Measurements from ENCODE around the gene KCNAB2.

KCNAB2 gene

GRCh38 chr1:6113745-6114144 is 68.1 kb downstream of the KCNAB2 start:
- no peak for DNase-seq

- DNase-seq, result no peak
Observed at GRCh38 chr1:6116137-6116536, 70.4 kb downstream of the KCNAB2 start.

DNA sequence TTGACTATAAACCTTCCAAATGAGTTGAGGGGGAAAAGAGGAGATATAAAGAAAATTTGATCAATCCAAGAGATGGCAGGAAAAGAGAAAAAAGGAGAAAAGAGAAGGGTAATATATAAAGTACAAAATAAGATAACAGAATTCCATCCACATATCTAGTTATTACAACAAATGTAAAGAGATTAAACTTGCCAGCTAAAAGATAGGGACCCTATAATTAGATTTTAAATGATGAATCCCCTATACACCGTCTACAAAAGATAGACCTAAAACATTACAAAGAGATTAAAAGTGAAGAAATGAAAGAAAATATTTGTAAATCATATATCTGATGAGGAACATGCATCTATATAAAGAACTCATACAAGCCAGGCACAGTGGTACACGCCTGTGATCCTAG is 71.4 kb downstream of the KCNAB2 start:
- DNase-seq, result no peak

DNA sequence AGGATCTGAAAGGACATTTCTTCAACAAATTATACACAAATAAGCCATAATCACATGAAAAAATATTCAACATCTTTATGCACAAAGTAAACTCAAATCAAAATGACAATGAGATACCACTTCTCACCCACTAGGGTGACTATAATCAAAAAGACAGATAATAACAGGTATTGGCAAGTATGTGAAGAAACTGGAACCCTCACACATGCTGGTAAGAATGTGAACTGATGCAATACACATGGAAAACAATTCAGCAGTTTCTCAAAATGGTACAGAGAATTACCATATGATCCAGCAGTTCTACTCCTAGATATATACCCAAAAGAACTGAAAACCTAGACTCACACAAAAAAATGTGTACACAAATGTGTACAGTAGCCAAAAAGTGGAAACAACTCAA is 71.9 kb downstream of the KCNAB2 start:
- DNase-seq, result no peak

DNA sequence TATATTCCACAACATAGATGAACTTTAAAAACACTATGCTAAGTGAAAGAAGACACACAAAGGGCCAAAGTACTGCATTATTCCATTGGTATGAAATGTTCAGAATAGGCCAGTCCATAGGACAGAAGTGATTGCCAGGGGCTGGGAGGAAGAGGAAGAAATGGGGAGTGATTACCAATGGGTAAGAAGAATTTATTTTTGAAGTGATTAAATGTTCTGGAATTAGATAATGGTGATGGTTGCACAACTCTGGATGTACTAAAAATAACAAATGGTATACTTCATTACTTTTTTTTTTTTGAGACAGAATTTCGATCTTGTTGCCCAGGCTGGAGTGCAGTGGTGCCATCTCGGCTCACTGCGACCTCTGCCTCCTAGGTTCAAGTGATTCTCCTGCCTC is 72.7 kb downstream of the KCNAB2 start:
- no peak for DNase-seq

- no peak for DNase-seq
Observed at GRCh38 chr1:6121021-6121421, 75.3 kb downstream of the KCNAB2 start.

- DNase-seq, result no peak
Observed at GRCh38 chr1:6121651-6122370, 76.1 kb downstream of the KCNAB2 start.

DNA sequence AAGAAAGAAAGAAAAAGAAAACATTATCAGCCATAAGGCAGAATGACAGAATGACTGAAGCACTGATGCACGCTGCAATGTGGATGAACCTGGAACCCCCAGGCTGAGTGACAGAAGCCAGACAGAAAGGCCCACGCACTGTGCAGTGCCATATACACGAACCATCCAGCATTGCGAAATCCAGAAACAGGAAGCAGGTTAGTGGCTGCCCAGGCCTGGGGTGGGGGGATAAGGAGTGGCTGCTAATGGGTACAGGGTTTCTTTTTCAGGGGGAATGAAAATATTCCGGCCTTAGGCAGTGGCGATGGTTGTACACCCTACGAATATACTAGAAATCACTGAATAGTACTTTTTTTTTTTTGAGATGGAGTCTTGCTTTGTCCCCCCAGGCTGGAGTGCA is 77.4 kb downstream of the KCNAB2 start:
- no peak for DNase-seq

DNA sequence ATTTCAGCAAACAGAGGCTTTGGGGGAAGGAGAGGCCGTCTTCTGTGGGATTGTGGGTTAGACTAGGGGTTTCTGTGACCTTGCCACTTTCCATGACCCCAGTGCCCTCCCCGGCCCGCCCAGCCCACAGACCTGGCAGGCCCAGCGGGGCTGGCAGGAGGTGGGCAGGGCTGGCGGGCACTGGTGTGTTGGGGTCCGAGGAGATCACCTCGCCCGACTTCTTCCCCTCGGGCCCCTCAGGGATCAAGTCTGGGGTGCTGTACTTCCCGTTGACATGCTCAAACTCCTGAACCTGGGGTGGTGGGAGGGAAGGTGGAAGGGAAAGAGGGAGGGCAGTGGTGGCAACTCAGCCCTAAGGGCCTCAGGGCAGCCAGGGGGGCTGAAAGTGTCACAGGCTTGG is 78.1 kb downstream of the KCNAB2 start:
- DNase-seq, result no peak

- DNase-seq, result no peak
Observed at GRCh38 chr1:6124341-6124740, 78.7 kb downstream of the KCNAB2 start.

GRCh38 chr1:6124746-6125365 is 79.2 kb downstream of the KCNAB2 start:
- DNase-seq, result no peak

DNA sequence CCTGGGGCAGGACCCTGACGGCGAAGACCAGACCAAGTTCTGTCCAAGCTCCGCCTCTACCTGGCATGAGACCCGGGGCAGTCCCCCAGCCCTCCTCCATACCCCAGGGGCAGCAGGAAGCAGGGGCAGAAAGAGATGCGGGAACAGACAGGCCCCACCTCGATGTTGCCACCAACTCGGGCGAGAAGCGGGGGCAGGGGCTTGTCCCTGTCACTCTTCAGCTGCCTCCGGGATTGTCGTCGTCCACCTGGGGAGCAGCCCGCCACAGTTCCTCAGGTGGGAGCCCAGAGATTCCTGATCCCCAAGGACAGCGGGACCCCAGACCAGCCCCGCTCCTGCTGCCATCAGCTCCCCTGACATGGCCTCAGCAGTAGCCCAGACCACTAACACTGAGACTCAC is 79.7 kb downstream of the KCNAB2 start:
- DNase-seq, result no peak

- no peak for DNase-seq
Observed at GRCh38 chr1:6126028-6126427, 80.3 kb downstream of the KCNAB2 start.

DNA sequence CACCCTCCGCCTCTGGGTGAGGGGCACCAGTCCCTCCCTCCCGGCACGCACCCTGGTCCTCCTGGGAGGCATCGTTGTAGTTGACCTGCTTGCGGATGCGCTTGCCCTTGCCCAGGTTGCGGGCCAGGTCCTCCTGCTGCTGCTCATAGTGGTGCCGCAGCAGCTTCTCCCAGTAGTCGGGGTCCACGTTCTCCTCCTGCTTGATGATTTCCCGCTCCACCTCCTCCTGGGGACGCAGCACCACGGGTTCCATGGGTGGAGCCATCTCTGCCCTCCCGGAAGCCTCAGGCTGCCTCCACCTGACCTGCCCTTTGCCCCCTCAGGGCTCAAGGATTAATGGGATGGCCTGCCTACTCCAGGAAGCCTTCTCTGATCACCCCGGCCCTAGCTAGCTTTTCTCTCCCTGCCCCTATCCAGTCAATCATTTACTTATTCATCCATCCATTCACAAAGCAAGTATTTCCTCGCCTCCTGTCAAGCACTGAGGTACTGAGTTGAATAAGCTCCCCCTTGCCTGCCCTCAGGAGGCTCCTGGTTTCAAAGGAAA is 80.9 kb downstream of the KCNAB2 start:
- no peak for DNase-seq

GRCh38 chr1:6127587-6128163 is 82.0 kb downstream of the KCNAB2 start:
- DNase-seq, result peak; percentile 88

DNA sequence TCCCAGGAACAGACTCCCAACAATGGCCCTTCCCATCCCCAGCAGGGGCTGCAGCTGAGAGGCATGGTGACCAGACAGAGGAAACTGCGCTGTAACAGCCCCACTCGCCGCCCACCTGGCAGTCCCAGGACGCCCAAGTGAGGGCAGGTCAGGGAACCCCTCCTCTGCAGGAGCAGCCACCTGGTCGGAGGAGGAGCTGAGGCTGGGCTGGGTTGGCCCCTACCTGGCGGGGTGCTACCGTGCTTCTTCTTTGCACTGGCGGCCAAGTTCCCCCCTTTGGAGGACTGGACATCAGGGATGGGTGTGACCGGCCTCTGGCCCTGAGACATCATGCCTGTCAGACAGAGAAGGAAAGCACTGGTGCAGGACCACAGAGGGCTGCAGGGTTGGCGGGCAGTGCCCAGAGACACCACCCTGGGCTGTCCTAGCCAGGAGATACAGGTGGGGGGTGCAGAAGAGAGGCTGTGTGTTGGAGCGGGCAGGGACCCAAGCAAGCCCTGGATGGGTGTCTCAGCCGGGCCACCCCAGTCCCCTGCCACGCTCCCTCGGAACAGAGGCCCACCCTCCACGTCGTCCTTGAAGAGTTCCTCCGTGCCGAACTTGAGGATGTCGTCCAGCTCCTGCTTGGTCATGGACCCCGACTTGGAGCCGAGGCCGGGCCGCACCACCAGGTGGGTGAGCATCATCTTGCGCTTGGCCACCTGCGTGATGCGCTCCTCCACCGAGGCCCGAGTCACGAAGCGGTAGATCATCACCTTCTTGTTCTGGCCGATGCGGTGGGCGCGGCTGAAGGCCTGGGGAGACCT is 82.8 kb downstream of the KCNAB2 start:
- no peak for DNase-seq

- no peak for DNase-seq
Observed at GRCh38 chr1:6129313-6129712, 83.6 kb downstream of the KCNAB2 start.

DNA sequence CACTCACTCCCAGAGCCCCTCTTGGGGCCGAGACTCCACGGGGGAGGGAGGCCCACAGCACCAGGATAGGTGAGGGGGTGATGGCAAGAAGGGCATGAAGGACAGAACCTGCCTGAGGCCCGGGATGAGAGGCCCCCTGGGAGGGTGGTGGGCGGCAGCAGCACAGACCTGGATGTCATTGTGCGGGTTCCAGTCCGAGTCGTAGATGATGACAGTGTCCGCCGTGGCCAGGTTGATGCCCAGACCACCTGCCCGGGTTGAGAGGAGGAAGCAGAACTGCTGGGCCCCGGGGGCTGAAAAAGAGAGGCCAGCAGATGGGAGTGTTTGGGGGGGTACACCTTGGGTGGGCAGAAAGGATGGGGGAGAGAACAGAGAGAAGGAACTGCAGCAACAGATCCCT is 84.3 kb downstream of the KCNAB2 start:
- no peak for DNase-seq

GRCh38 chr1:6130596-6130995 is 84.9 kb downstream of the KCNAB2 start:
- DNase-seq, result no peak

- no peak for DNase-seq
Observed at GRCh38 chr1:6131561-6131960, 85.9 kb downstream of the KCNAB2 start.

DNA sequence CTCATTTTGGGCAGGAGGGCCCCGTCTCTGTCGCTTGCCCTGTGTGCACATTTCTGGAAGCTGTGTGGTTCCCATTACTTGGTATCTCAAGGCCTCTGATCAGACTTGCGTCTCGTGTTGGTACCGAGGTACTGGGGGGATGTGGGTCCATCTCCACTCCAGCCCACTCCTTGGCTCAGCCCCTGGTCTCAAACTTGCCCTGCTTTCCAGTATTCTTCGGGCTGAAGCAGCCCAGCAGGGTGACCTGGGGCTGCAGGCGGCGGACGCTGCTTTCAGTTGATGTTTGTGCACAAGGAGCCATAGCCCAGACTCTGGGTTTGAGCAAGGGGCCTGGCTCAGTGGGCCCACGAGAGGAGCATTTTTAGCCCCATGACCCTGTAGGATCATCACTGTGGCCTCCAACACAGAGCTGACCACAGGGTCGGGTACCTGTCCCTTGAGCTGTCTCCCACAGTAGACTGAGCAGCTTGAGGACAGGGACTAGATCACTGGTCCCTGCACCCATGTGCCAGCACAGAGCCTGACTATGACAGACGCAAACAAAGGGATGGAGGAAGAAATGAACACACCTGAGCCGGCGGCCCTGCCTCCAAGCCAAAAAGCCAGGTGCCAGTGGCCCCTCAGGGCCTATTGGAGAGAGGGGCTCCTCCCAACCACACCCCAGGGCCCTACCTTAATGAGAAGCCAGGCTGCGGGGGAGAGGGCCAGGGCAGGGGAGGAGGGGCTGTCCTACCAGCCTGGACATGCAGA is 87.6 kb downstream of the KCNAB2 start:
- no peak for DNase-seq

- DNase-seq, result no peak
Observed at GRCh38 chr1:6134206-6134605, 88.5 kb downstream of the KCNAB2 start.

Measured in activated effector memory CD4-positive, alpha-beta T cell treated with anti-CD3 and anti-CD28 coated beads, Interleukin-2, amount 50 U/mL, for 16 hours (primary cell).